Ovary (tissue), 9 donors: ENCODE measurements around the gene ARIH1. TPM values are rescaled to one million over a fixed set of nuclear protein-coding genes. Genes with fewer than 3 reads are reported as not detected.
"Not testable (repeated sequence)": the region's sequence is repeated elsewhere in the genome, so short reads cannot be mapped to it uniquely, and the experiment has no call there.

ENCODE experiments used
- DNase-seq, 5 donors: peaks; one replicate each; pipeline ENCODE4 v3.0.0-alpha.2; 2019 to 2020
- H3K27ac ChIP-seq, 2 donors: fragments of 200-600 bp; one replicate each; pipeline versions ENCODE4 v1.5.1 to v1.8.0; 2019 to 2022
- H3K27me3 ChIP-seq: fragments of 200-600 bp; one replicate; pipeline ENCODE4 v1.8.0; 2022
- H3K36me3 ChIP-seq: fragments of 200-600 bp; sonication (generic); one replicate; pipeline ENCODE4 v1.5.1; 2019
- H3K4me1 ChIP-seq: one replicate; pipeline ENCODE4 v1.8.1; 2013; ENCODE audit warnings: mild to moderate bottlenecking, moderate library complexity; ENCODE audit not compliant: insufficient read depth
- H3K4me3 ChIP-seq: fragments of 200-600 bp; sonication (generic); one replicate; pipeline ENCODE4 v1.5.1; 2017
- H3K9me3 ChIP-seq, 2 donors: fragments of 200-600 bp in 1 of 2; sonication (generic) in 1 of 2; one replicate each; pipeline versions ENCODE4 v1.5.1 to v1.8.1; 2013 to 2019; ENCODE audit warnings: mild to moderate bottlenecking in 1 of 2, moderate library complexity in 1 of 2
- WGBS, 3 donors: extraction: QIAGEN DNeasy Blood & Tissue Kit in 1 of 3; methylation state at CpG; one replicate each; pipeline versions ENCODE4 v1.1.5 to v1.1.7; 2013 to 2017; 5-methylcytosine and 5-hydroxymethylcytosine counted together
- intact Hi-C, 4 donors: fragments of 100-400 bp; cut with DNase I; formaldehyde crosslinking; loops; one replicate each; pipeline versions ENCODE4 v1.11.0 to v1.15.1; 2022 to 2023
- microRNA counts: library from miRNA; unstranded; fragments of <30 nt; microRNA quantifications from one replicate; lab custom pipeline; 2016
- polyA plus RNA-seq, 2 donors: library from polyadenylated mRNA; stranded (reverse); fragments of 200-250 nt in 1 of 2; fragments of 350-450 nt in 1 of 2; fragmentation: Illumina TruSeq in 1 of 2; extraction: RNeasy Lipid Tissue Mini Kit (QIAGEN cat#74804) in 1 of 2; gene quantifications; one replicate each; pipeline ENCODE4 v1.2.3, GENCODE V29; 2013 to 2014
- total RNA-seq, 7 donors: library from RNA; depleted of rRNA in 2 of 7; stranded (reverse); fragments of >200 nt in 2 of 7; fragmentation: NEBNext Ultra II Directional in 3 of 7; extraction: Animal tissue kit (Norgen Biotek cat#: 25700) in 3 of 7; gene quantifications; one replicate each; pipeline versions ENCODE4 v1.1.0 to v1.2.4, GENCODE V29; 2016 to 2023
- donor health status: DM: no; HTN: no; CAD: no; lungs with moderate emphysema.
- donor health status: DM: no; HTN: no; CAD: no.
- donor health status: Bipolar disorder and iron deficiency.
- donor health status: DM: yes; HTN: yes; CAD: no.
- donor health status: DM: no; HTN: no; CAD: no.
- donor health status: DM: yes; HTN: yes; CAD: no.

ARIH1 gene
- total and polyA plus RNA-seq, 9 donors: 33.1 to 211 (median 150) TPM

DNA sequence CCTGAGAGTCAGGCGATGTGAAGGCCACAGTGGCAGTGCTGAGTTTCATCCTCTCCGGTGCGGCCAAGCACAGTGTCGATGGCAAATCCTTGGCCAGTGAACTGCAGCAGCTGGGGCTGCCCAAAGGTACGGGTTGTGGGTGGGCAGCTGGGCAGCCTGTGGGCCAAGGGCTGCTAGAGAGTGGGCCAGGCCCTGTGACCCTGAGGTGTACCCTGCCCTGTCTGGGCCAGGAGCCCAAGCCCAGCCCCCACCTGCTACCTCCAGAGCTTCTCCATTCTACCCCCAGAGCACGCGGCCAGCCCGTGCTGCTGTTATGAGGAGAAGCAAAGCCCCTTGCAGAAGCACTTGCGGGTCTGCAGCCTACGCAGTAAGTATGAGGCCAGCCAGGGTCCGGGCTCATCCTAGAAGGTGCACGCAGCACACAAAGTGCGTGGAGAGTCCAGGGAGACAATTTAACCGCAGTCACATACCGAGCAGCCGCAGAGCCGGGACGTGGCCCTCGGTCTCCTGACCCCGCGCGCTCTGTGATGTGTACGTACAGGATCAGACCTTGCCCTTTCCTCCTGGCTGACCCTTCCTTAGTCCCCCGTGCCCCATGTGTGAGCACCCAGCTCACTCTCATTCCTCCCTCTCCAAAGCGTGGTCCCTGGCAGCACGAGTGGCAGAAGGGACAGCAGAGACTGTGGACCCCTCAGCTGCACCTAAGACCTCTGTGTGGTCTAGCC lies 165.8 kb downstream of the ARIH1 start:
- H3K27me3 ChIP-seq, H3K36me3 ChIP-seq, H3K4me1 ChIP-seq, H3K27ac ChIP-seq, H3K9me3 ChIP-seq, DNase-seq, intact Hi-C loops, H3K4me3 ChIP-seq: not testable (repeated sequence)
- no CpG with 5 or more reads among the region's 26 CpGs for WGBS, 3 donors

DNA sequence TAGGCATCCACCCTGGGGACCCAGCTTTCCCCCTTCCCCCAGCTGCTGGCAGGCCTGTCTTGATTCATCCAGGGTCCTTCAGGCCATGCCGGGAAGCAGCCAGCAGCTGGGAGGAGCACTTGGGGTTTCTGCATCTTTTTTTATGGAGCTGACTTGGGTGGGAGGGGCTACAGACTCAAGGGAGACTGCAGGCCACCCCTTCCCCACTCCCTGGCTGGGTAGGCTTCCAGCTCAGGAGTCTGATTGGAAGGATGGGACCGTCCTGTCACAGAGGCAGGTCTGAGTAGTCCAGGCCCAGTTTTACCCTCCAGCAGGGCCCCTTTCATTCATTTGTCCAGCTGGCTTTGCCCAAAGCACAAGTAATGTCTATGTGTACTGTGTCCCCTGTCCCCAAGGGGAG lies 168.1 kb downstream of the ARIH1 start:
- H3K4me1 ChIP-seq, DNase-seq, H3K27me3 ChIP-seq, H3K27ac ChIP-seq, H3K36me3 ChIP-seq, H3K4me3 ChIP-seq, intact Hi-C loops, H3K9me3 ChIP-seq: not testable (repeated sequence)
- WGBS, 3 donors: no CpG with 5 or more reads among the region's 2 CpGs

DNA sequence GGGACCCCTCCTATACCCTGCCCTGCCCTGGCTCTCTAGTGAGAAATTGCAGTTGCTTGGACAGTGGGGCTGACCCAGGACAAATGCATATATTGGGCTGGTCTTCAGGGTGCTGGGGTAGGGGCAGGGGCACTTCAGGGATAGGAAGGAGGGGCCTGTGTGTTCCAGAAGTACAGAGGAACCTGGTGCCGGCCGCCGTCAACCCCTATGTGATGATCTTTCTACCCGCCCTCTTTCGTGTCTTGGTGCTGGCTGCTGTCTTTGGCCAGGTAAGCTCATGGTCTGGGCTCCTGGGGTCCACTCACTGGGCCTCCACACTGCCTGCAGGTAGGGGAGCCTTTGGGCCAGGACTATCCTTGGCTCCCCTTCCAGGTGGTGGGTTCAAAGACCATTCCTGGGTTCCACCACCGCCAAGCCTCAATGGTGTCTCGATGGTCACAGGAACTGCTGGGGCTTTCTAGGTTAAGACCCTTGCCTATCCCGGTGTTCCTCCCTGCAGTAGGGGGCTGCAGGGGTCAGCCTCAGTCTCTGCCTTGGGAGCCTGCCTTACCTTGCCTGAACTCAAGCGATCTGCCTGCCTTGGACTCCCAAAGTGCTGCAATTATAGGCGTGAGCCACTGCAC lies 174.6 kb downstream of the ARIH1 start:
- DNase-seq, H3K4me3 ChIP-seq, H3K27ac ChIP-seq, intact Hi-C loops, H3K27me3 ChIP-seq, H3K36me3 ChIP-seq, H3K4me1 ChIP-seq, H3K9me3 ChIP-seq: not testable (repeated sequence)
- WGBS, 3 donors: 72 to 77% (median 75%) methylated on average over 4 to 8 of the region's 10 CpGs

MicroRNA genes within 50 kb of the gene (microRNA counts, 767-probe panel; counts per million panel counts)
- microRNA hsa-miR-630 (lab: Ali Mortazavi, UCI): 530 counts per million, percentile 78 among the panel's probes with 10 or more counts

Other genes starting within 250 kb of the ARIH1 start
- gene PKM, start 243.1 kb upstream of the ARIH1 start, total RNA-seq: 100 to 1,000 TPM; 128 to 385 (median 291) TPM
- gene PKM, start 243.1 kb upstream of the ARIH1 start, polyA plus RNA-seq: 100 to 1,000 TPM; 135 to 692 TPM
- gene PARP6, start 201.8 kb upstream of the ARIH1 start, total RNA-seq: 10 to 100 TPM; 44.5 to 97.4 (median 70.0) TPM
- gene PARP6, start 201.8 kb upstream of the ARIH1 start, polyA plus RNA-seq: 10 to 100 TPM; 51.5 to 73.3 TPM
- 1 to 10 TPM; 3.4 to 8.5 (median 4.7) TPM for gene CELF6, start 154.2 kb upstream of the ARIH1 start, total RNA-seq
- 1 to 10 TPM; 3.2 to 7.1 TPM for gene CELF6, start 154.2 kb upstream of the ARIH1 start, polyA plus RNA-seq
- gene HEXA, start 98.3 kb upstream of the ARIH1 start, total RNA-seq: 100 to 1,000 TPM in 1 of 7 donors, 10 to 100 TPM in 6; 42.4 to 122 (median 71.0) TPM
- gene HEXA, start 98.3 kb upstream of the ARIH1 start, polyA plus RNA-seq: 100 to 1,000 TPM in 1 of 2 donors, 10 to 100 TPM in 1; 77.7 to 166 TPM
- not detected for gene TMEM202, start 76.0 kb upstream of the ARIH1 start, total RNA-seq
- not detected for gene TMEM202, start 76.0 kb upstream of the ARIH1 start, polyA plus RNA-seq
- under 1 TPM in 2 of 7 donors, not detected in 5; 0.15 to 0.36 TPM for gene GOLGA6B, start 180.4 kb downstream of the ARIH1 start, total RNA-seq
- not detected for gene GOLGA6B, start 180.4 kb downstream of the ARIH1 start, polyA plus RNA-seq
- gene HIGD2B, start 211.9 kb downstream of the ARIH1 start, total RNA-seq: not detected
- not detected for gene HIGD2B, start 211.9 kb downstream of the ARIH1 start, polyA plus RNA-seq
- gene BBS4, start 211.9 kb downstream of the ARIH1 start, total RNA-seq: 10 to 100 TPM; 18.4 to 30.2 (median 23.4) TPM
- 10 to 100 TPM; 17.8 to 23.6 TPM for gene BBS4, start 211.9 kb downstream of the ARIH1 start, polyA plus RNA-seq